Uterus (tissue), 4 donors: ENCODE results near the gene SRC. TPM values are rescaled to one million over a fixed set of nuclear protein-coding genes. Genes with fewer than 3 reads are reported as not detected.

Source experiments
- DNase-seq, 2 donors: peaks; one replicate each; pipeline ENCODE4 v3.0.0-alpha.2; 2019 to 2020
- H3K27ac ChIP-seq, 2 donors: fragments of 200-600 bp; sonication (generic); 1 replicate in 1 of 2; 2 replicates in 1 of 2; pipeline ENCODE4 v1.5.1; 2016 to 2018
- H3K27me3 ChIP-seq, 2 donors: fragments of 200-600 bp; sonication (generic); one replicate each; pipeline ENCODE4 v1.5.1; 2018 to 2019; ENCODE audit warnings: control low read depth in 1 of 2
- H3K36me3 ChIP-seq, 2 donors: fragments of 200-600 bp; sonication (generic); one replicate each; pipeline ENCODE4 v1.5.1; 2019; ENCODE audit warnings: control low read depth in 1 of 2
- H3K4me1 ChIP-seq, 2 donors: fragments of 200-600 bp; sonication (generic); one replicate each; pipeline ENCODE4 v1.5.1; 2018 to 2019; ENCODE audit warnings: control low read depth in 1 of 2
- H3K4me3 ChIP-seq, 2 donors: fragments of 200-600 bp; sonication (generic); 1 replicate in 1 of 2; 2 replicates in 1 of 2; pipeline ENCODE4 v1.5.1; 2018 to 2019; ENCODE audit warnings: mild to moderate bottlenecking in 1 of 2
- H3K9me3 ChIP-seq, 2 donors: fragments of 200-600 bp; sonication (generic); one replicate each; pipeline ENCODE4 v1.5.1; 2019; ENCODE audit warnings: control low read depth in 1 of 2
- POLR2A ChIP-seq, 2 donors: fragments of 450-650 bp; IDR thresholded peaks; one replicate each; pipeline ENCODE4 v1.6.1; 2016; ENCODE audit warnings: antibody characterized with exemption in 2 of 2, mild to moderate bottlenecking in 1 of 2, moderate library complexity in 1 of 2
- intact Hi-C: fragments of 100-400 bp; cut with DNase I; formaldehyde crosslinking; loops from one replicate; pipeline ENCODE4 v1.15.1; 2023; ENCODE audit warnings: low total_unique reads
- total RNA-seq, 4 donors: library from RNA; depleted of rRNA in 3 of 4; stranded (reverse); fragments of >200 nt in 3 of 4; gene quantifications; one replicate each; pipeline versions ENCODE4 v1.1.0 to v1.2.4, GENCODE V29; 2014 to 2023
- TF ChIP-seq, protein P1 (sequence below), 4 experiments: fragments of 200-600 bp in 2 of 4; fragments of 450-650 bp in 2 of 4; sonication (generic) in 2 of 4; IDR thresholded peaks; one replicate each; pipeline ENCODE4 v1.5.1; 2016 to 2019; ENCODE audit warnings: antibody characterized with exemption in 4 of 4, mild to moderate bottlenecking in 2 of 4, moderate library complexity in 1 of 4
- donor health status: DM: yes; HTN: yes; CAD: no.

SRC gene
- total RNA-seq, 4 donors from 2014 or later: 25.0 to 110 (median 34.1) TPM

DNA sequence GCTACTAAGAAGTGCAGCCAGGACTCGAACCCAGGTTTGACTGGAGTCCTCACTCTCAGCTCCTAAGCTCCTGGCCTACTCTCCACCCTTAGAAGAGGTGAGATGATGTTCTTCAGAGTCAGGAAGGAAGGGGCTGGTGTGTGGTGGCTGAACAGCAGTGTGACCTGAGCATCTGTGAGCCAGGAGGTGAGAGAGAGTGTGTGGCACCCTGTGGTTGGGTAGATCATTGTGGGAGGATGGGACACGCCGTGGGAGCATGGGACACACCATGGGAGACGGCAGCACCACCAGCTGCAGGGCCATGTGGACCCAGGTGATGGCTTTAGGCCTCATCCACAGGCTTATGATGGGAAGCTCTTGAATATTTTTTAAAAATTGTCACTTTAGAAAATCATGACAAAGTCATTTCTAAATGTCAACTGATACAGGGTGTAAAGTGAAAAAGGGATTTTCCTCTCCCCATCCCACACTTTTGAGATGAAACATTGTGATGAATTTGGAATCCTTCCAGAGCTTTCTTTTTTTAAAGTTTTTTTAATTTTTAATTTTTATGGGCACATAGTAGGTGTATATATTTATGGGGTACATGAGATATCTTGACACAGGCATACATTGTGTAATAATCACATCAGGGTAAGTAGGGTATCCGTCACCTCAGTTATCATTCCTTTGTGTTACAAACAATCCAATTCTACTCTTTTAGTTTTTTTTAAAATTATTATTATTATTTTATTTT, 31.6 kb downstream of the SRC start:
- no peak overlapping the region for H3K4me3 ChIP-seq
- DNase-seq: no peak
- no peaks in the 10 kb centered on the region for H3K36me3 ChIP-seq
- H3K27ac ChIP-seq: no peak overlapping the region
- no peaks in the 10 kb centered on the region for H3K9me3 ChIP-seq
- no peak for TF ChIP-seq POLR2A (IDR thresholded peaks at IDR 0.05)
- TF ChIP-seq, protein P1, sequence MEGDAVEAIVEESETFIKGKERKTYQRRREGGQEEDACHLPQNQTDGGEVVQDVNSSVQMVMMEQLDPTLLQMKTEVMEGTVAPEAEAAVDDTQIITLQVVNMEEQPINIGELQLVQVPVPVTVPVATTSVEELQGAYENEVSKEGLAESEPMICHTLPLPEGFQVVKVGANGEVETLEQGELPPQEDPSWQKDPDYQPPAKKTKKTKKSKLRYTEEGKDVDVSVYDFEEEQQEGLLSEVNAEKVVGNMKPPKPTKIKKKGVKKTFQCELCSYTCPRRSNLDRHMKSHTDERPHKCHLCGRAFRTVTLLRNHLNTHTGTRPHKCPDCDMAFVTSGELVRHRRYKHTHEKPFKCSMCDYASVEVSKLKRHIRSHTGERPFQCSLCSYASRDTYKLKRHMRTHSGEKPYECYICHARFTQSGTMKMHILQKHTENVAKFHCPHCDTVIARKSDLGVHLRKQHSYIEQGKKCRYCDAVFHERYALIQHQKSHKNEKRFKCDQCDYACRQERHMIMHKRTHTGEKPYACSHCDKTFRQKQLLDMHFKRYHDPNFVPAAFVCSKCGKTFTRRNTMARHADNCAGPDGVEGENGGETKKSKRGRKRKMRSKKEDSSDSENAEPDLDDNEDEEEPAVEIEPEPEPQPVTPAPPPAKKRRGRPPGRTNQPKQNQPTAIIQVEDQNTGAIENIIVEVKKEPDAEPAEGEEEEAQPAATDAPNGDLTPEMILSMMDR (IDR thresholded peaks at IDR 0.05): no peak
- H3K4me1 ChIP-seq: no peaks in the 10 kb centered on the region
- intact Hi-C loops: no loop called here
- no peaks in the 10 kb centered on the region for H3K27me3 ChIP-seq

GRCh38 chr20:37378420-37378784, 32.5 kb downstream of the SRC start:
- H3K27ac ChIP-seq: no peak overlapping the region
- TF ChIP-seq, protein P1 (IDR thresholded peaks at IDR 0.05): no peak
- no peak for TF ChIP-seq POLR2A (IDR thresholded peaks at IDR 0.05)
- intact Hi-C loops: no loop called here

GRCh38 chr20:37378785-37379598, 33.1 kb downstream of the SRC start:
- TF ChIP-seq POLR2A (IDR thresholded peaks at IDR 0.05): no peak
- TF ChIP-seq, protein P1 (IDR thresholded peaks at IDR 0.05): no peak
- no peak for DNase-seq
- H3K9me3 ChIP-seq: no peaks in the 10 kb centered on the region
- H3K27ac ChIP-seq: peak overlapping the region in 1 of 2 donors; percentile 39
- H3K4me3 ChIP-seq: no peak overlapping the region
- H3K36me3 ChIP-seq: no peaks in the 10 kb centered on the region
- no peaks in the 10 kb centered on the region for H3K27me3 ChIP-seq
- intact Hi-C loops: no loop called here
- H3K4me1 ChIP-seq: peaks cover 0 to 2% of the 10 kb centered on the region in 2 donors

More at GRCh38 chr20:37378420-37378784, 32.5 kb downstream of the SRC start:
- Histone ChIP-seq H3K4me1 (no peaks in the 10 kb centered on the region), H3K4me3 (no peak overlapping the region), H3K9me3 (no peaks in the 10 kb centered on the region), H3K36me3 (no peaks in the 10 kb centered on the region), H3K27me3 (no peaks in the 10 kb centered on the region)
- DNase-seq: no peak

DNA sequence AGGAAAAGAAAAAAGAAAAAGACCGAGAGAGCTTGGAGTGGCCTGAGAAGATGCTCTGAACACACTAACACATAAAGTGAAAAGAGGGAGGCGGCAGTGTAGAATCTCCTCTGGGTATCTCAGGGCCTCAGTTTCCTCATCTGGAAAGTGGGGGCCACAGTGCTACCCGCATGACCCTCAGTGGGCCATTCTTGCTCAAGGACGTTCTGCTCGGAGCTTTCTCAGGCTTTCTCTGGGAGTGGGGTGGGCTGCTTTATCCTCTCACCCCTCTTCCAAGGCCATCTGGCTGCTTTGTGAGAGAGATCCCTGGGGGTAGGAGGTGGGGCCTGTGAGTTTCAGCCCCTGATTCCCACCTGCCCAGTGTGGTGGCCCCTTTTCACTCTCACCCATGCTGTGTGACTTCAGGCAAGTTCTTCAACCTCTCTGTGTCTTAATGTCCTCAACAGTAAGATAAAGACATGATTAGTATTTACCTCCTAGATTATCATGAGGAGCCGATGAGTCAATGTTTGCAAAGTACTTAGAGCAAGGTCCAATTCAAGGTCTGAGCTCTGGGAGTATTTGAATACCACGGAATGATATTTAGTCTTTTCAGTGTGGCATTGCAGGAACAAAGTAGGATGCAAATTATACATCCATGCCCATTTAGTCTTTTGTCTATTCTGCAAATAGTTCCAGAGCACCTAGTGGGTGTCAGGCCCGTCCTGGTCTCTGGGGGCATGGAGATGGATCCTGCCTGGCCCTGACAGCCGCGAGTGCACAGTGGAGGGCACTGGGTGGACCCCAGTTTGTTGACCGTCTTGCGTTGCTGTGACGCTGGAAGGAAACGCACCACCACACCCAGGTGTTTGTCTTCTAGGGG, 34.3 kb downstream of the SRC start:
- no peaks in the 10 kb centered on the region for H3K27me3 ChIP-seq
- intact Hi-C loops: loop anchor here (5.0 to 10.0 kb wide), 2 partner anchors 98 to 145 kb away; partner anchors contain the start of genes BLCAP and NNAT
- H3K9me3 ChIP-seq: no peaks in the 10 kb centered on the region
- H3K27ac ChIP-seq: no peak overlapping the region
- TF ChIP-seq, protein P1 (IDR thresholded peaks at IDR 0.05): no peak
- TF ChIP-seq POLR2A (IDR thresholded peaks at IDR 0.05): no peak
- DNase-seq: no peak
- no peak overlapping the region for H3K4me3 ChIP-seq
- peaks cover 0 to 5% of the 10 kb centered on the region in 2 donors for H3K4me1 ChIP-seq
- no peaks in the 10 kb centered on the region for H3K36me3 ChIP-seq
